Ovary (tissue), 3 donors: ENCODE data around the gene ALDH3A1.

Experiments
- EP300 ChIP-seq: sonication (generic); formaldehyde crosslinking; IDR thresholded peaks from one replicate; pipeline ENCODE4 v1.6.1; 2017; ENCODE audit warnings: antibody characterized with exemption
- POLR2A ChIP-seq: fragments of 450-650 bp; IDR thresholded peaks from one replicate; pipeline ENCODE4 v1.6.1; 2017; ENCODE audit warnings: antibody characterized with exemption, mild to moderate bottlenecking, moderate library complexity
- TF ChIP-seq, protein P1 (sequence below), 3 donors: fragments of 450-650 bp in 2 of 3; fragments of 200-600 bp in 1 of 3; IDR thresholded peaks; one replicate each; pipeline versions ENCODE4 v1.5.1 to v1.8.0; 2016 to 2022; ENCODE audit warnings: antibody characterized with exemption in 3 of 3, mild to moderate bottlenecking in 1 of 3
- donor health status: DM: no; HTN: no; CAD: no.

DNA sequence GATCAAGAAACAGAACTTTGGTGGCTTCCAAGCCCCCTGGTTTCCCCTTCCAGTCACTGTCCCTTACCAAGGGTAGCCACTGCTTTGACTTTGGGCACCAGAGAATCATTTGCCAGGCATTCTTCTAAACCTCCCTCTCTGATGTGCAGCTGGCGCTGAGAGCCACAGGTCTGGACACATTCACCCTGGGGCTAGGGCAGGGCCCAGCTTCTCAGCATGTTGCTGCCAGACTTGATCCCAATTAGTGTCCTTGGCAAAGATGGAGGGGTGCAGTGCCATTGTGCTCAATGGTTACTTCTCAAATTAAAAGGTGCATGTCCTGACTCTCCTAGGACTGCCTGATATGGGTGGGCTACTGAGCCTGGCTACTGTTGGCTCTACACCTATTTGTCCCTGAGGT, 24.1 kb downstream of the ALDH3A1 start:
- TF ChIP-seq, protein P1, sequence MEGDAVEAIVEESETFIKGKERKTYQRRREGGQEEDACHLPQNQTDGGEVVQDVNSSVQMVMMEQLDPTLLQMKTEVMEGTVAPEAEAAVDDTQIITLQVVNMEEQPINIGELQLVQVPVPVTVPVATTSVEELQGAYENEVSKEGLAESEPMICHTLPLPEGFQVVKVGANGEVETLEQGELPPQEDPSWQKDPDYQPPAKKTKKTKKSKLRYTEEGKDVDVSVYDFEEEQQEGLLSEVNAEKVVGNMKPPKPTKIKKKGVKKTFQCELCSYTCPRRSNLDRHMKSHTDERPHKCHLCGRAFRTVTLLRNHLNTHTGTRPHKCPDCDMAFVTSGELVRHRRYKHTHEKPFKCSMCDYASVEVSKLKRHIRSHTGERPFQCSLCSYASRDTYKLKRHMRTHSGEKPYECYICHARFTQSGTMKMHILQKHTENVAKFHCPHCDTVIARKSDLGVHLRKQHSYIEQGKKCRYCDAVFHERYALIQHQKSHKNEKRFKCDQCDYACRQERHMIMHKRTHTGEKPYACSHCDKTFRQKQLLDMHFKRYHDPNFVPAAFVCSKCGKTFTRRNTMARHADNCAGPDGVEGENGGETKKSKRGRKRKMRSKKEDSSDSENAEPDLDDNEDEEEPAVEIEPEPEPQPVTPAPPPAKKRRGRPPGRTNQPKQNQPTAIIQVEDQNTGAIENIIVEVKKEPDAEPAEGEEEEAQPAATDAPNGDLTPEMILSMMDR (IDR thresholded peaks at IDR 0.05), result no peak
- TF ChIP-seq EP300 (no peak), POLR2A (no peak)
